Medulla oblongata (tissue), 1 donor: ENCODE results near the gene IPPK.
A peak's percentile ranks its signal among the peaks of the same experiment; 100 is the strongest.
"Not testable (repeated sequence)": the region's sequence is repeated elsewhere in the genome, so short reads cannot be mapped to it uniquely, and the experiment has no call there.

Experiments used
- DNase-seq: peaks from one replicate; pipeline ENCODE4 v3.0.0-alpha.2; 2015; ENCODE audit errors: extremely low spot score

IPPK gene

GRCh38 chr9:92595930-92596329 is 74.0 kb downstream of the IPPK start:
- DNase-seq, result no peak

GRCh38 chr9:92595075-92595474 is 74.9 kb downstream of the IPPK start:
- not testable (repeated sequence) for DNase-seq

- DNase-seq, result no peak
Measured at GRCh38 chr9:92592946-92593861, 76.7 kb downstream of the IPPK start.

DNA sequence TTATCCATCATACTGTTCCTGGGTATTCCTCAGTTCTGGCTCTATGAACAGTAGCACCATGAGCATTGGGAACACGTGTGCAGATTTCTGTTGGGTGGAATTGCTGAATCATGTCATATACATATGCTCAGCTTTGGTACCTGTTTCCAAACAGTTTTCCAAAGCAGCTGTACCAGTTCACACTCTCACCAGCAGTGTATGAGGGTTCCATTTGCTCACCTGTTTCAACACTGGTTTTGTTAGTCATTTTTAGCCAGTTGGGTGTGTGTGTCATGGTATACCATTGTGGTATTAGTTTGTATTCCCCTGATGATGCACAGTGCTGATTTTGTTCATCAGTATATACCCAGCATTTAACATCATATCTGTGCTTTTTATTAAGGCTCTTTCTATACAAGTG is 77.4 kb downstream of the IPPK start:
- DNase-seq, result no peak

DNA sequence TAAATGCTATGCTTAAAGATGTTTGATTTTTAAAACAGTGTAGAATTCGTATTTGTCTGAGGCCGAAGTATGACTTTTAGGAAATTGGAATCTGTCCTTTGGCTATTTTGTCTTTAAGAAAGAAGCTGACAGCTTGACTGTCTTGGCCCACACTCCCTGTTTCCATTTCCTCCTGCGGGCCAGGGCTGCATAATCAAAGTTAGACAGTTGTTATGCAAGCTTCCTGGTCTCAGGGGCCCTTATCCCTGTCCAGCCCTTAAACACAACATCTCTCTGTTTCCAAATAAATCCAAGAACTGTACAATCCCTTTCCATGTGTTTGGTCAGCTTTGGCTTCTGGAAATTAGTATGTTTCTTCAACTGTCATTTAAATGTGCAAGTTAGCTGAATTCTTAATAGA is 79.6 kb downstream of the IPPK start:
- DNase-seq, result peak; percentile 60

DNA sequence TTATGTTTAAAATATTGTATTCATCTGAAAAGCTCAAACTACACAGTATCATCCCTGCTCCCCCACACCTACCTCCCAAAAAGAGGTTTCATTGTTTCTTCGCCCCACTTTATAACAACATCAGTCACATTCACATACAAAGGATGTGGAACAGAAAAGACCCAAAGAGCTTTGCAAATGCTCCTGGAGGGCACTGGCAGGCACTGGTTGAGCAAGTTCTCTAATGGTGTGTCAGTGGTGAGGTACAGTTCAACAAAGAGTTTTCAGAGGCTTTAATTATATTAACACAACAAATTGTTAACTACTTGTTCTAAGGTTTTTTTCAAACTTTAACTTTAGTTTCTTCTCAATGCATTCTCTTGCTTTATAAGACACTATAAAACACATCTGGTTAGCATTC is 80.0 kb downstream of the IPPK start:
- no peak for DNase-seq

- no peak for DNase-seq
Measured at GRCh38 chr9:92576175-92576574, 93.8 kb downstream of the IPPK start.

DNA sequence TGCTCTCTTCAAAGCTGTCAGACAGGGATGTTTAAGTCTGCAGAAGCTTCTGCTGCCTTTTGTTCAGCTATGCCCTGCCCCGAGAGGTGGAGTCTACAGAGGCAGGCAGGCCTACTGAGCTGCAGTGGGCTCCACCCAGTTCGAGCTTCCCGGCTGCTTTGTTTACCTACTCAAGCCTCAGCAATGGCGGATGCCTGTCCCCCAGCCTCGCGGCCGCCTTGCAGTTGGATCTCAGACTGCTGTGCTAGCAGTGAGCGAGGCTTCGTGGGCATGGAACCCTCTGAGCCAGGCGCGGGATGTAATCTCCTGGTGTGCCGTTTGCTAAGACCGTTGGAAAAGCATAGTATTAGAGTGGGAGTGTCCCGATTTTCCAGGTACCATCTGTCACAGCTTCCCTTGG is 96.3 kb downstream of the IPPK start:
- DNase-seq, result not testable (repeated sequence)

DNA sequence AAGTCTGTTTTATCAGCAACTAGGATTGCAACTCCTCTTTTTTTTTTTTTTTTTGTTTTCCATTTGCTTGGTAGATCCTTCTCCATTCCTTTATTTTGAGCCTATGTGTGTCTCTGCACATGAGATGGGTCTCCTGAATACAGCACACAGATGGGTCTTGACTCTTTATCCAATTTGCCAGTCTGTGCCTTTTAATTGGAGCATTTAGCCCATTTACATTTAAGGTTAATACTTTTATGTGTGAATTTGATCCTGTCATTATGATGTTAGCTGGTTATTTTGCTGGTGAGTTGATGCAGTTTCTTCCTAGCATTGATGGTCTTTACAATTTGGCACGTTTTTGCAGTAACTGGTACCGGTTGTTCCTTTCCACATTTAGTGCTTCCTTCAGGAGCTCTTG is 98.1 kb downstream of the IPPK start:
- not testable (repeated sequence) for DNase-seq

DNA sequence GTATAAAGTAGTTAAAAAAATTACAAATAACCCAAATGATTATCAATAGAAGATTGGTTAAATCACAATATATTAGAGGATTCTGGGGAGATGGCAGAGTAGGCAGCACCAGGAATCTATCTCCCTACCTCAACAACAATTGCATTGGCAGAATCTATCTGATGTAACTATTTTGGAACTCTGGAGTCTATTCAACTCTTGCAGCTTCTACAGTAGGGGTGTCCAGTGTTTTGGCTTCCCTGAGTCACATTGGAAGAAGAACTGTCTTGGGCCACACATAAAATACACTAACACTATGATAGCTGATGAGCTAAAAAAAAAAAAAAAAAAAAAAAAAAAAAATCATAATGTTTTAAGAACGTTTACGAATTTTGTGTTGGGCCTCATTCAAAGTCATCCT is 104.9 kb downstream of the IPPK start:
- DNase-seq, result no peak

DNA sequence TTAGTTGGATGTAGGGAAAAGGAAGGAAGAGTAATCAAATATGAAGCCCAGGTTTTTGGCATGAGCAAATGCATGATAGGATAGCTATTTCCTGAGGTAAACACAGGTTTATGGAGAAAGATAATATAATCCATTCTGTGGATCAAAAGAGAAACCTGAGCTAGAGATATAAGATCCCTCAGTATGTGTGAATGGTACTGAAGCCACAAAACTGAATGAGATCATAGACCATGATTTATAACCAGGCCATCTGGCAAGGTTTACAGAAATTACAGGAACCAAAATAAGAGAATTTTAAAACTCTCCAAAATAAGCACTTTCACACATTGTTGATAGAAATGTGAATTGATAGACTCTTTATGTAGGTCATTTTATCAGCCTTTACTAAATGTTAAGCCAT is 105.4 kb downstream of the IPPK start:
- no peak for DNase-seq
